ENCODE data around the gene RPL35.

Gene RPL35

GRCh38 chr9:124878518-124878917 is 16.8 kb upstream of the RPL35 start:
- Histone ChIP-seq H3K4me3 (ENCODE audit: low read depth, low read length) (no peak overlapping the region), H3K4me1 (no peaks in the 10 kb centered on the region), H3K4me2 (ENCODE audit: low read length) (no peak overlapping the region), H3K27me3 (ENCODE audit: control insufficient read depth, insufficient read depth, low read length) (no peaks in the 10 kb centered on the region), H3K9me3 (ENCODE audit: control insufficient read depth, low read length) (no peaks in the 10 kb centered on the region), H3K36me3 (ENCODE audit: control insufficient read depth, insufficient read depth, low read length) (no peaks in the 10 kb centered on the region), H3K79me2 (peaks cover 2% of the 10 kb centered on the region), H3K9ac (no peak overlapping the region), H2AFZ (no peak overlapping the region), H3K27ac (no peak overlapping the region)
- TF ChIP-seq, protein P1, sequence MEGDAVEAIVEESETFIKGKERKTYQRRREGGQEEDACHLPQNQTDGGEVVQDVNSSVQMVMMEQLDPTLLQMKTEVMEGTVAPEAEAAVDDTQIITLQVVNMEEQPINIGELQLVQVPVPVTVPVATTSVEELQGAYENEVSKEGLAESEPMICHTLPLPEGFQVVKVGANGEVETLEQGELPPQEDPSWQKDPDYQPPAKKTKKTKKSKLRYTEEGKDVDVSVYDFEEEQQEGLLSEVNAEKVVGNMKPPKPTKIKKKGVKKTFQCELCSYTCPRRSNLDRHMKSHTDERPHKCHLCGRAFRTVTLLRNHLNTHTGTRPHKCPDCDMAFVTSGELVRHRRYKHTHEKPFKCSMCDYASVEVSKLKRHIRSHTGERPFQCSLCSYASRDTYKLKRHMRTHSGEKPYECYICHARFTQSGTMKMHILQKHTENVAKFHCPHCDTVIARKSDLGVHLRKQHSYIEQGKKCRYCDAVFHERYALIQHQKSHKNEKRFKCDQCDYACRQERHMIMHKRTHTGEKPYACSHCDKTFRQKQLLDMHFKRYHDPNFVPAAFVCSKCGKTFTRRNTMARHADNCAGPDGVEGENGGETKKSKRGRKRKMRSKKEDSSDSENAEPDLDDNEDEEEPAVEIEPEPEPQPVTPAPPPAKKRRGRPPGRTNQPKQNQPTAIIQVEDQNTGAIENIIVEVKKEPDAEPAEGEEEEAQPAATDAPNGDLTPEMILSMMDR (IDR thresholded peaks at IDR 0.05) = no peak

GRCh38 chr9:124878021-124878420 is 16.3 kb upstream of the RPL35 start:
- H3K79me2 ChIP-seq = peaks cover 5% of the 10 kb centered on the region
- no peaks in the 10 kb centered on the region for H3K27me3 ChIP-seq (ENCODE audit: control insufficient read depth, insufficient read depth, low read length)
- H3K4me3 ChIP-seq (ENCODE audit: low read depth, low read length) = no peak overlapping the region
- no peaks in the 10 kb centered on the region for H3K36me3 ChIP-seq (ENCODE audit: control insufficient read depth, insufficient read depth, low read length)
- H3K27ac ChIP-seq = no peak overlapping the region
- H3K4me2 ChIP-seq (ENCODE audit: low read length) = no peak overlapping the region
- H3K4me1 ChIP-seq = no peaks in the 10 kb centered on the region
- H2AFZ ChIP-seq = no peak overlapping the region
- TF ChIP-seq, protein P1 (IDR thresholded peaks at IDR 0.05) = no peak
- H3K9ac ChIP-seq = no peak overlapping the region
- H3K9me3 ChIP-seq (ENCODE audit: control insufficient read depth, low read length) = no peaks in the 10 kb centered on the region

GRCh38 chr9:124877021-124877782 is 15.4 kb upstream of the RPL35 start:
- no peaks in the 10 kb centered on the region for H3K9me3 ChIP-seq (ENCODE audit: control insufficient read depth, low read length)
- H3K4me1 ChIP-seq = no peaks in the 10 kb centered on the region
- no peak overlapping the region for H2AFZ ChIP-seq
- no peak overlapping the region for H3K4me2 ChIP-seq (ENCODE audit: low read length)
- no peak overlapping the region for H3K9ac ChIP-seq
- no peak overlapping the region for H3K4me3 ChIP-seq (ENCODE audit: low read depth, low read length)
- no peaks in the 10 kb centered on the region for H3K36me3 ChIP-seq (ENCODE audit: control insufficient read depth, insufficient read depth, low read length)
- H3K27ac ChIP-seq = no peak overlapping the region
- H3K27me3 ChIP-seq (ENCODE audit: control insufficient read depth, insufficient read depth, low read length) = no peaks in the 10 kb centered on the region
- TF ChIP-seq, protein P1 (IDR thresholded peaks at IDR 0.05) = no peak
- H3K79me2 ChIP-seq = peaks cover 5% of the 10 kb centered on the region

- no peak overlapping the region for H3K4me2 ChIP-seq (ENCODE audit: low read length)
- H3K27me3 ChIP-seq (ENCODE audit: control insufficient read depth, insufficient read depth, low read length) = no peaks in the 10 kb centered on the region
- no peak overlapping the region for H2AFZ ChIP-seq
- no peak overlapping the region for H3K27ac ChIP-seq
- H3K4me1 ChIP-seq = peaks cover under 1% of the 10 kb centered on the region
- no peaks in the 10 kb centered on the region for H3K36me3 ChIP-seq (ENCODE audit: control insufficient read depth, insufficient read depth, low read length)
- TF ChIP-seq, protein P1 (IDR thresholded peaks at IDR 0.05) = no peak
- no peak overlapping the region for H3K4me3 ChIP-seq (ENCODE audit: low read depth, low read length)
- H3K9ac ChIP-seq = no peak overlapping the region
- peaks cover 11% of the 10 kb centered on the region for H3K79me2 ChIP-seq
- H3K9me3 ChIP-seq (ENCODE audit: control insufficient read depth, low read length) = no peaks in the 10 kb centered on the region
Observed at GRCh38 chr9:124875501-124875900, 13.7 kb upstream of the RPL35 start.

DNA sequence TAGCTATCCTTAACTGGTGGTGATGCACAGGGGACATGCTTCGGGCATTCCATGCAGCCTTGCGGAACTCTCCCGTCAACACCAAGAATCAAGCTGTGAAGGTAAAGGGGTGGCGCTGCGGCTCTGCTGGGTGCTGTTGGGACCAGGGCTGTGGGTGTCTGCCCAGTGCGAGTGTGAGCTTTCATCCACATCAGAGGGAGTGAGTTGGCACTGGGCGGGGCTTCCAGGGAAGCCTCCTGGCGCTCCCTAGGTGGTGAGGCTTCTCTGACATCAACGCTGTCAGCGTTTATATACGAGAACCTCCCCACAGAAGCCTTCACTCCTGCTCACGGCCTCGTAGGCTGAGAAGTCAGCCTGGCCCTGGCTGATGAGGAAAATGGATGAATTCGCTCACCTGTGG is 11.9 kb upstream of the RPL35 start:
- Histone ChIP-seq H3K27ac (no peak overlapping the region), H3K4me2 (ENCODE audit: low read length) (no peak overlapping the region), H3K79me2 (peaks cover 15% of the 10 kb centered on the region), H3K4me3 (ENCODE audit: low read depth, low read length) (no peak overlapping the region), H2AFZ (no peak overlapping the region), H3K9ac (no peak overlapping the region), H3K27me3 (ENCODE audit: control insufficient read depth, insufficient read depth, low read length) (no peaks in the 10 kb centered on the region), H3K36me3 (ENCODE audit: control insufficient read depth, insufficient read depth, low read length) (no peaks in the 10 kb centered on the region), H3K9me3 (ENCODE audit: control insufficient read depth, low read length) (no peaks in the 10 kb centered on the region), H3K4me1 (peaks cover 2% of the 10 kb centered on the region)
- TF ChIP-seq, protein P1 (IDR thresholded peaks at IDR 0.05) = no peak
